GM21786 (cell line): ENCODE results near the gene IL2RA.
"Not testable (repeated sequence)": the region's sequence is repeated elsewhere in the genome, so short reads cannot be mapped to it uniquely, and the experiment has no call there.

Experiments
- ATAC-seq: cut with Tn5 transposase; IDR thresholded peaks from one replicate; pipeline ENCODE4 v1.9.1; 2021; ENCODE audit not compliant: unreplicated experiment

The IL2RA gene

GRCh38 chr10:6062101-6062771, at the start of gene IL2RA:
IL2RA (minus strand) TSS chr10:6062367; CDS start chr10:6062151, 216 bp downstream.
- ATAC-seq = no peak

- ATAC-seq = no peak
Measured at GRCh38 chr10:6110136-6110535, 48.0 kb upstream of the IL2RA start.

GRCh38 chr10:6109444-6109775, 47.2 kb upstream of the IL2RA start:
- ATAC-seq = no peak

GRCh38 chr10:6108631-6109443, 46.7 kb upstream of the IL2RA start:
- no peak for ATAC-seq

- ATAC-seq = no peak
Measured at GRCh38 chr10:6108072-6108471, 45.9 kb upstream of the IL2RA start.

- ATAC-seq = not testable (repeated sequence)
Measured at GRCh38 chr10:6107616-6108015, 45.4 kb upstream of the IL2RA start.

- ATAC-seq = no peak
Measured at GRCh38 chr10:6103591-6103990, 41.4 kb upstream of the IL2RA start.

- no peak for ATAC-seq
Measured at GRCh38 chr10:6102128-6102527, 40.0 kb upstream of the IL2RA start.

- ATAC-seq = peak; percentile 74
Measured at GRCh38 chr10:6101181-6101580, 39.0 kb upstream of the IL2RA start.

- ATAC-seq = no peak
Measured at GRCh38 chr10:6100370-6100769, 38.2 kb upstream of the IL2RA start.

GRCh38 chr10:6098156-6098555, 36.0 kb upstream of the IL2RA start:
- no peak for ATAC-seq

- ATAC-seq = no peak
Measured at GRCh38 chr10:6097063-6097462, 34.9 kb upstream of the IL2RA start.

- no peak for ATAC-seq
Measured at GRCh38 chr10:6095810-6096570, 33.8 kb upstream of the IL2RA start.

GRCh38 chr10:6092731-6093130, 30.6 kb upstream of the IL2RA start:
- ATAC-seq = no peak

- no peak for ATAC-seq
Measured at GRCh38 chr10:6091630-6092029, 29.5 kb upstream of the IL2RA start.

- peak; percentile 13 for ATAC-seq
Measured at GRCh38 chr10:6089334-6090219, 27.4 kb upstream of the IL2RA start.

GRCh38 chr10:6088721-6089333, 26.7 kb upstream of the IL2RA start, which contains the start of gene RBM17:
RBM17 (plus strand) TSS chr10:6089034; CDS start chr10:6097066, 8,032 bp downstream.
- peak; percentile 86 for ATAC-seq

- ATAC-seq = peak; percentile 46
Measured at GRCh38 chr10:6086375-6087233, 24.4 kb upstream of the IL2RA start.
